Dermis blood vessel endothelial cell (primary cell): ENCODE data around the gene PNP. TPM values are rescaled to one million over a fixed set of nuclear protein-coding genes. Genes with fewer than 3 reads are reported as not detected.
A peak's percentile ranks its signal among the peaks of the same experiment; 100 is the strongest.
"Not testable (repeated sequence)": the region's sequence is repeated elsewhere in the genome, so short reads cannot be mapped to it uniquely, and the experiment has no call there.

Experiments used
- DNase-seq: peaks from one replicate; pipeline ENCODE4 v3.0.0; 2010
- total RNA-seq: library from RNA; depleted of rRNA; stranded (reverse); fragments of >200 nt; gene quantifications from 2 replicates; pipeline ENCODE4 v1.2.3, GENCODE V29; 2014

Gene PNP
- 214 and 230 TPM in 2 replicates for total RNA-seq

DNA sequence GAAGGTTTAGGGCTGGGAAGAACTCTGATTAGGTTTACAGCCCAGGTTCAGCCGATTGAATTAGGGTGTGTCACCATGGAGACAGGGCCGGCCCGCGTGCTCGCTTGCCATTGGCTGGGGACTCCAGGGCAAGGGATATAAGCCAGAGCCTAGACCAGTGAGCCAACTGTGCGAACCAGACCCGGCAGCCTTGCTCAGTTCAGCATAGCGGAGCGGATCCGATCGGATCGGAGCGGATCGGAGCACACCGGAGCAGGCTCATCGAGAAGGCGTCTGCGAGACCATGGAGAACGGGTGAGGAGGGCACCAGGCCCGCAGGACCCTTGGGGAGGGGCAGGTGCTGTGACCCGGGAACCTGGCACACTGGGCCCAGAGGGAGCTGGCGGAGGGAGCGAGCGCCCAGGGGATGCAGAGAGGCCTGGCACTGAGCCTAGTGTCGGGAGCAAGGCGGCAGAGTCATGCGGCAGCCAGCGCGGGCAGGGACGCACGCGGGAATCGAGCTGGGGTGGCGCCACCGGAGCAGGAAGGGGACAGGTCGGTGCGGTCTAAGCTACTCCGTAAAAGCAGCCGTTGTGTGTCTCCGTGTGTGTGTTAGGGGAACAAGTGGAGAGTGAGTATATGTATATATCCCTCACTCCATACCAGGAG lies at the start of gene PNP:
Gene PNP (plus strand): TSS at position 165 of the 648 bp plus-strand sequence. CDS start 119 bp downstream, at position 284.
- peak; percentile 95 for DNase-seq

- no peak for DNase-seq
Observed at GRCh38 chr14:20419419-20419818, 49.8 kb upstream of the PNP start.

- DNase-seq, result no peak
Observed at GRCh38 chr14:20421267-20421666, 47.9 kb upstream of the PNP start.

DNA sequence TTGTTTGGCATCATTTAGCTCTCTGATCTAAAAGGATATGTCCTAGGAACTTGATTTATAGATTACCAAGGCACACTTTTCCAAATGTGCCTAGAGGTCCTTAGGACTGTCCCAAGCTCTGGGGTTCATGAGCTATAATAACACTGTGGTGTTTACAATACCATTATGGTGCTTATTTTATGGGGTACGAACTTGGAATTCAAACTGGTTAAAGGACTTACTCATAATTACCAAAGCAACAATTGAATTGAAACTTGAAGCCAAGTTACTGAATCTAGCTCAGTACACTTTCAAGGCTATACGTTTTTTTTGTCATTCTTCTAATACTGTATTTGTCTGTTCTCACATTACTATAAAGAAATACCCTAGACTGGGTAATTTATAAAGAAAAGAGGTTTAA lies 46.3 kb upstream of the PNP start:
- DNase-seq, result no peak

- no peak for DNase-seq
Observed at GRCh38 chr14:20424851-20425250, 44.4 kb upstream of the PNP start.

GRCh38 chr14:20427231-20428009 lies 41.8 kb upstream of the PNP start:
- peak; percentile 67 for DNase-seq

DNA sequence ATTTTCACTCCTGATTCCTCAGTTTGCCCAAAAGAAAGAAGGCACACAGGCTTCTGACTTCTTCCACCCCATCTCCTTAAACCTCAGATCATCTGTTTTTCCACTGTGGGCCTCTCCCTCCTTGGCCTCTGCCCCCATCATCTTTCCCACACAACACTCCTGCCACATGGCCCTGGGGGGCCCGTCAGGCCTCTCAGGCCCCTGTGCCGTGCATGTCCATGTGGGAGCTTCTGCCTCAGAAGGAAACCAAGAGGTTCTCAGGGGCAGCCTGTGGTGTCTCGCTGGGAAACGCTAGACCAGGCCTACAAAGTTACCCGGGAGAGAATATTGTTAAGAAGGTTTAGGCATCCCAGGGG lies 41.2 kb upstream of the PNP start:
- no peak for DNase-seq

GRCh38 chr14:20428802-20429201 lies 40.4 kb upstream of the PNP start:
- no peak for DNase-seq

DNA sequence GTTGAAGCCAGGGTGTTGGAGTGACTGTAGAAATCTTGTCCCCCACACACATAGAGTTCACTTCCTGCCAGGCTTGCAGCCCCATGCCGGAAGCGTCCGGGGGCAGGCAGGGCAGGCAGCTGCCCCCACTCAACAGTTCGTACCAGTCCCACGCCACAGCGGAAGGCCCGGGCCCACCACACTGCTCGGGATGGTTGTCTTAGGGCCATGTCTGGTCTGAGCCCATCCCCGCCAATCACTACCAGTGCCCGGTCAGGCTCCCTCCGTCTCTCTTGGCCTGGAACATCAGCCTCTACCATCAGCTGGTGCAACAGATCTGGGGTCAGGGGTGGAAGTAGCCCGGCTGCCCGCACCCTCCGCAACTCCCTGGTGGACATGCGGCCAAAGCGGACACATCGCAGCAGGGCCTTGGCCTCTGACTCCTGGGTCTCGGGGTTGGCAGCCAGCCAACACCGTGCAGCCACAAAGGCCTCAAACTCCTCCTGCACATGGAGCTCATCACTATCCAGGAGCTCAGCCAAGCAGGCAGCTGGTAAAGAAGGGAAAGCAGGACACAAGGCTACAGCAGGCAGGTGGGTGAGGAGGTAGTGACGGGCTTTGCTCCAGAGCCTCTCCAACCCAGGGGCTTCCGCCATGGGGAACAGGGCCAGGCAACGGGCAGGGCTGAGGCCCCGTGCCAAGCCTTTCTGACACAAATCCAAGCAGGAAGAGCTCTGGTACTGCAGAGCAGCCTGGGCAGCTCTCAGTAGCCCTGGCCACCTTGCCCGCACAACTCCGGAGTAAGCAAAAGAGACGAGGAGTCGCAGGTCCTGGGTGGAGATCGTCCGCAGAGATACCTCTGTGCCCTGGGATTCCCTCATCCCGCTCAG lies 39.2 kb upstream of the PNP start:
- DNase-seq, result peak; percentile 11

- DNase-seq, result no peak
Observed at GRCh38 chr14:20434701-20435581, 34.3 kb upstream of the PNP start.

- DNase-seq, result no peak
Observed at GRCh38 chr14:20435582-20436362, 33.4 kb upstream of the PNP start, which contains the start of gene KLHL33. TSS of gene KLHL33 (minus strand) at chr14:20436166. CDS start at chr14:20435811, 355 bp downstream.

GRCh38 chr14:20436363-20436755 lies 32.8 kb upstream of the PNP start:
- DNase-seq, result no peak

GRCh38 chr14:20438664-20439063 lies 30.5 kb upstream of the PNP start:
- DNase-seq, result no peak

DNA sequence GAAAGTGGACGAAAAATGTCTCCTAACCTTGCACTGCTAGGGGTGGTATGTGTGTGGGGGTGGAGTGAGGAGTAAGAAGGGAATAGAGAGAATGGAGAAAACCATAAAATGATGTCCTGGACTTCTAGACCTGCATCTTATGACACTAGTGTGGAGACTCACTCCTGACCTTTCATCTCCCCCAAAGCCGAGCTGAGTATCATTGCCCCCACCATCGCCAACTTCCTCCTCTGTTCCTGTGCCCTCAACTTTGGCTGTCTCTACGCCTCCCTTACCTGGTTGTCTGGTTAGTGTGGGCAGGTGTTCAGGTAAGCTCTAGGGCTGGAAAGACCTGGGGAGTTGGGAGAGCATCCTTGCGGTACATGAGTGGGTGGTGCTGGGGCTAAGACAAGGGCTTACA lies 28.7 kb upstream of the PNP start:
- DNase-seq, result no peak

- DNase-seq, result peak; percentile 58
Observed at GRCh38 chr14:20440882-20441281, 28.3 kb upstream of the PNP start.

- no peak for DNase-seq
Observed at GRCh38 chr14:20441461-20441860, 27.7 kb upstream of the PNP start.

- not testable (repeated sequence) for DNase-seq
Observed at GRCh38 chr14:20443650-20444049, 25.6 kb upstream of the PNP start.

DNA sequence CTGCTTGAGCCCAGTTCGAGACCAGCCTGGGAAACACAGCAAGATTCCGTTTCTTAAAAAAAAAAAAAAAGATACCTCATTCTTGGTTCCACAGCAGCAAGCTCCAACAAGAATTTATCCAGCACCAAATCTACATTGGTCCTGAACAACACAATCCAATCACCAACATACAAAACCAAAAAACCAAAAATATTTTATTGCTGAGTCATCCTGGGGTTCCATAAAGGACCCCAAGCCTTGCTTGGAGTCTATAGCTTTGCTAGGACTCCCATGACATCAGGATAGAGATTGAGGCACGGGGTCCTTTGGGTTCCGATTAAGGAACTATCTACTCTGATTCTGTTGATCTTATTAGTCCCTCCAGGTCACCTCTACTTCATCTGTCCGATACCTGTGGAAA lies 22.3 kb upstream of the PNP start:
- DNase-seq, result no peak

GRCh38 chr14:20452831-20453230 lies 16.4 kb upstream of the PNP start:
- not testable (repeated sequence) for DNase-seq

GRCh38 chr14:20454516-20455354 lies 14.5 kb upstream of the PNP start, which contains the start of the genes APEX1 and OSGEP:
TSS of gene APEX1 (plus strand) at chr14:20455226. CDS start at chr14:20455646, 420 bp downstream.
TSS of gene OSGEP (minus strand) at chr14:20454812. CDS start at chr14:20454683, 129 bp downstream.
- peak; percentile 100 for DNase-seq
